Duodenal mucosa (tissue), 2 donors: ENCODE measurements around the gene HERPUD2.

Experiments
- H3K27ac ChIP-seq: one replicate; pipeline ENCODE4 v1.7.0; 2013; ENCODE audit warnings: low read depth, low read length
- H3K27me3 ChIP-seq, 2 donors: one replicate each; pipeline ENCODE4 v1.7.0; 2013; ENCODE audit warnings: low read length in 2 of 2, control low read depth in 1 of 2; ENCODE audit not compliant: insufficient read depth in 2 of 2, control insufficient read depth in 1 of 2
- H3K36me3 ChIP-seq, 2 donors: one replicate each; pipeline ENCODE4 v1.7.0; 2013; ENCODE audit warnings: low read length in 2 of 2, control low read depth in 1 of 2; ENCODE audit not compliant: insufficient read depth in 2 of 2, control insufficient read depth in 1 of 2
- H3K4me1 ChIP-seq, 2 donors: one replicate each; pipeline ENCODE4 v1.7.0; 2013; ENCODE audit warnings: low read length in 2 of 2, control low read depth in 1 of 2; ENCODE audit not compliant: insufficient read depth in 2 of 2, control insufficient read depth in 1 of 2
- H3K4me3 ChIP-seq, 2 donors: one replicate each; pipeline ENCODE4 v1.7.0; 2013; ENCODE audit warnings: low read length in 2 of 2, low read depth in 1 of 2
- H3K9ac ChIP-seq, 2 donors: one replicate each; pipeline ENCODE4 v1.7.0; 2013; ENCODE audit warnings: low read length in 2 of 2, low read depth in 1 of 2
- H3K9me3 ChIP-seq, 2 donors: one replicate each; pipeline ENCODE4 v1.7.0; 2013; ENCODE audit warnings: low read length in 2 of 2, control low read depth in 1 of 2; ENCODE audit not compliant: control insufficient read depth in 1 of 2

HERPUD2 gene

GRCh38 chr7:35726654-35727053, 31.7 kb upstream of the HERPUD2 start:
- Histone ChIP-seq H3K27ac (no peak overlapping the region), H3K9me3 (no peaks in the 10 kb centered on the region), H3K9ac (no peak overlapping the region), H3K4me1 (peaks cover 9 to 17% of the 10 kb centered on the region in 2 donors), H3K36me3 (no peaks in the 10 kb centered on the region), H3K27me3 (no peaks in the 10 kb centered on the region), H3K4me3 (no peak overlapping the region)

- no peaks in the 10 kb centered on the region for H3K9me3 ChIP-seq
- no peak overlapping the region for H3K4me3 ChIP-seq
- no peaks in the 10 kb centered on the region for H3K36me3 ChIP-seq
- H3K4me1 ChIP-seq = peaks cover 9 to 16% of the 10 kb centered on the region in 2 donors
- H3K27ac ChIP-seq = no peak overlapping the region
- no peaks in the 10 kb centered on the region for H3K27me3 ChIP-seq
- no peak overlapping the region for H3K9ac ChIP-seq
Observed at GRCh38 chr7:35725280-35725680, 30.3 kb upstream of the HERPUD2 start.

- H3K36me3 ChIP-seq = no peaks in the 10 kb centered on the region
- no peak overlapping the region for H3K9ac ChIP-seq
- no peaks in the 10 kb centered on the region for H3K4me1 ChIP-seq
- H3K9me3 ChIP-seq = no peaks in the 10 kb centered on the region
- H3K27me3 ChIP-seq = no peaks in the 10 kb centered on the region
- no peak overlapping the region for H3K4me3 ChIP-seq
- H3K27ac ChIP-seq = no peak overlapping the region
Observed at GRCh38 chr7:35723011-35723410, 28.1 kb upstream of the HERPUD2 start.

GRCh38 chr7:35722054-35722849, 27.3 kb upstream of the HERPUD2 start:
- Histone ChIP-seq H3K4me3 (no peak overlapping the region), H3K36me3 (no peaks in the 10 kb centered on the region), H3K9ac (no peak overlapping the region), H3K27ac (no peak overlapping the region), H3K27me3 (no peaks in the 10 kb centered on the region), H3K4me1 (no peaks in the 10 kb centered on the region), H3K9me3 (no peaks in the 10 kb centered on the region)

GRCh38 chr7:35721288-35721687, 26.4 kb upstream of the HERPUD2 start:
- H3K27ac ChIP-seq = no peak overlapping the region
- H3K9me3 ChIP-seq = no peaks in the 10 kb centered on the region
- H3K27me3 ChIP-seq = no peaks in the 10 kb centered on the region
- no peak overlapping the region for H3K9ac ChIP-seq
- no peaks in the 10 kb centered on the region for H3K36me3 ChIP-seq
- H3K4me3 ChIP-seq = no peak overlapping the region
- peaks cover 0 to 7% of the 10 kb centered on the region in 2 donors for H3K4me1 ChIP-seq

GRCh38 chr7:35720849-35721248, 25.9 kb upstream of the HERPUD2 start:
- Histone ChIP-seq H3K9ac (no peak overlapping the region), H3K27ac (no peak overlapping the region), H3K27me3 (no peaks in the 10 kb centered on the region), H3K4me1 (peaks cover 0 to 11% of the 10 kb centered on the region in 2 donors), H3K9me3 (no peaks in the 10 kb centered on the region), H3K36me3 (no peaks in the 10 kb centered on the region), H3K4me3 (no peak overlapping the region)

GRCh38 chr7:35720032-35720431, 25.1 kb upstream of the HERPUD2 start:
- Histone ChIP-seq H3K9me3 (no peaks in the 10 kb centered on the region), H3K4me3 (no peak overlapping the region), H3K27me3 (no peaks in the 10 kb centered on the region), H3K4me1 (peaks cover 0 to 11% of the 10 kb centered on the region in 2 donors), H3K36me3 (no peaks in the 10 kb centered on the region), H3K9ac (no peak overlapping the region), H3K27ac (no peak overlapping the region)

- H3K36me3 ChIP-seq = no peaks in the 10 kb centered on the region
- H3K27ac ChIP-seq = no peak overlapping the region
- no peak overlapping the region for H3K9ac ChIP-seq
- no peaks in the 10 kb centered on the region for H3K27me3 ChIP-seq
- H3K4me1 ChIP-seq = peaks cover 0 to 11% of the 10 kb centered on the region in 2 donors
- H3K4me3 ChIP-seq = no peak overlapping the region
- H3K9me3 ChIP-seq = no peaks in the 10 kb centered on the region
Observed at GRCh38 chr7:35718047-35718446, 23.1 kb upstream of the HERPUD2 start.

GRCh38 chr7:35717516-35717915, 22.6 kb upstream of the HERPUD2 start:
- Histone ChIP-seq H3K27ac (no peak overlapping the region), H3K4me3 (no peak overlapping the region)

GRCh38 chr7:35717013-35717412, 22.1 kb upstream of the HERPUD2 start:
- H3K4me1 ChIP-seq = peaks cover 0 to 11% of the 10 kb centered on the region in 2 donors
- no peaks in the 10 kb centered on the region for H3K36me3 ChIP-seq
- no peak overlapping the region for H3K9ac ChIP-seq
- no peak overlapping the region for H3K27ac ChIP-seq
- no peaks in the 10 kb centered on the region for H3K9me3 ChIP-seq
- H3K4me3 ChIP-seq = no peak overlapping the region
- no peaks in the 10 kb centered on the region for H3K27me3 ChIP-seq

More at GRCh38 chr7:35717516-35717915, 22.6 kb upstream of the HERPUD2 start:
- peaks cover 0 to 11% of the 10 kb centered on the region in 2 donors for H3K4me1 ChIP-seq
- no peaks in the 10 kb centered on the region for H3K36me3 ChIP-seq
- H3K9ac ChIP-seq = no peak overlapping the region
- no peaks in the 10 kb centered on the region for H3K9me3 ChIP-seq
- H3K27me3 ChIP-seq = no peaks in the 10 kb centered on the region
